Uterus (tissue), 4 donors: Measurements from ENCODE around the gene PRDM2. TPM values are rescaled to one million over a fixed set of nuclear protein-coding genes. Genes with fewer than 3 reads are reported as not detected.
"Not testable (repeated sequence)": the region's sequence is repeated elsewhere in the genome, so short reads cannot be mapped to it uniquely, and the experiment has no call there.

Experiments used
- DNase-seq, 2 donors: peaks; one replicate each; pipeline ENCODE4 v3.0.0-alpha.2; 2019 to 2020
- H3K27ac ChIP-seq, 2 donors: fragments of 200-600 bp; sonication (generic); 1 replicate in 1 of 2; 2 replicates in 1 of 2; pipeline ENCODE4 v1.5.1; 2016 to 2018
- H3K27me3 ChIP-seq, 2 donors: fragments of 200-600 bp; sonication (generic); one replicate each; pipeline ENCODE4 v1.5.1; 2018 to 2019; ENCODE audit warnings: control low read depth in 1 of 2
- H3K36me3 ChIP-seq, 2 donors: fragments of 200-600 bp; sonication (generic); one replicate each; pipeline ENCODE4 v1.5.1; 2019; ENCODE audit warnings: control low read depth in 1 of 2
- H3K4me1 ChIP-seq, 2 donors: fragments of 200-600 bp; sonication (generic); one replicate each; pipeline ENCODE4 v1.5.1; 2018 to 2019; ENCODE audit warnings: control low read depth in 1 of 2
- H3K4me3 ChIP-seq, 2 donors: fragments of 200-600 bp; sonication (generic); 1 replicate in 1 of 2; 2 replicates in 1 of 2; pipeline ENCODE4 v1.5.1; 2018 to 2019; ENCODE audit warnings: mild to moderate bottlenecking in 1 of 2
- H3K9me3 ChIP-seq, 2 donors: fragments of 200-600 bp; sonication (generic); one replicate each; pipeline ENCODE4 v1.5.1; 2019; ENCODE audit warnings: control low read depth in 1 of 2
- POLR2A ChIP-seq, 2 donors: fragments of 450-650 bp; IDR thresholded peaks; one replicate each; pipeline ENCODE4 v1.6.1; 2016; ENCODE audit warnings: antibody characterized with exemption in 2 of 2, mild to moderate bottlenecking in 1 of 2, moderate library complexity in 1 of 2
- intact Hi-C: fragments of 100-400 bp; cut with DNase I; formaldehyde crosslinking; loops from one replicate; pipeline ENCODE4 v1.15.1; 2023; ENCODE audit warnings: low total_unique reads
- total RNA-seq, 4 donors: library from RNA; depleted of rRNA in 3 of 4; stranded (reverse); fragments of >200 nt in 3 of 4; gene quantifications; one replicate each; pipeline versions ENCODE4 v1.1.0 to v1.2.4, GENCODE V29; 2014 to 2023
- TF ChIP-seq, protein P1 (sequence below), 4 experiments: fragments of 200-600 bp in 2 of 4; fragments of 450-650 bp in 2 of 4; sonication (generic) in 2 of 4; IDR thresholded peaks; one replicate each; pipeline ENCODE4 v1.5.1; 2016 to 2019; ENCODE audit warnings: antibody characterized with exemption in 4 of 4, mild to moderate bottlenecking in 2 of 4, moderate library complexity in 1 of 4
- donor health status: DM: yes; HTN: yes; CAD: no.

The PRDM2 gene
- total RNA-seq, 4 donors from 2014 or later: 13.1 to 72.8 (median 37.0) TPM

DNA sequence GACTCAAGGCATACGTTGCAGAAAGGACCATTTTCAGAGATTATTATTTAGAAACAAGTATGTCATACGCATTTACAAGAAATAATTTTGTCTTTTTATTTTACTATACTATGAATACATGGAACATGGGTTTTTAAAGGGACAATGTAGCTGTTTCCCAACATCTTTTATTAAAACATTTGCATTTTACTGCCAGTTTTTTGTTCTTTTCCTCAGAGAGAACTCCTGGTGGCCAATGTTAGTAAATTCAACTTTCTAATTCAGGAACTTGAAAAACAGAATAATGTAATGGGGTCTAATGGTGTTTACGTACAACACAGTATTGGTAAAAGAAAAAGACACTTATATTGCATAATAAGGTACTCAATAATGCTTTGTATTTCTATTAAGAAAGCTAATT, 14.9 kb downstream of the PRDM2 start:
- no peaks in the 10 kb centered on the region for H3K36me3 ChIP-seq
- H3K27me3 ChIP-seq: no peaks in the 10 kb centered on the region
- H3K4me1 ChIP-seq: no peaks in the 10 kb centered on the region
- no peak overlapping the region for H3K27ac ChIP-seq
- no peak overlapping the region for H3K4me3 ChIP-seq
- DNase-seq: no peak
- intact Hi-C loops: no loop called here
- TF ChIP-seq, protein P1, sequence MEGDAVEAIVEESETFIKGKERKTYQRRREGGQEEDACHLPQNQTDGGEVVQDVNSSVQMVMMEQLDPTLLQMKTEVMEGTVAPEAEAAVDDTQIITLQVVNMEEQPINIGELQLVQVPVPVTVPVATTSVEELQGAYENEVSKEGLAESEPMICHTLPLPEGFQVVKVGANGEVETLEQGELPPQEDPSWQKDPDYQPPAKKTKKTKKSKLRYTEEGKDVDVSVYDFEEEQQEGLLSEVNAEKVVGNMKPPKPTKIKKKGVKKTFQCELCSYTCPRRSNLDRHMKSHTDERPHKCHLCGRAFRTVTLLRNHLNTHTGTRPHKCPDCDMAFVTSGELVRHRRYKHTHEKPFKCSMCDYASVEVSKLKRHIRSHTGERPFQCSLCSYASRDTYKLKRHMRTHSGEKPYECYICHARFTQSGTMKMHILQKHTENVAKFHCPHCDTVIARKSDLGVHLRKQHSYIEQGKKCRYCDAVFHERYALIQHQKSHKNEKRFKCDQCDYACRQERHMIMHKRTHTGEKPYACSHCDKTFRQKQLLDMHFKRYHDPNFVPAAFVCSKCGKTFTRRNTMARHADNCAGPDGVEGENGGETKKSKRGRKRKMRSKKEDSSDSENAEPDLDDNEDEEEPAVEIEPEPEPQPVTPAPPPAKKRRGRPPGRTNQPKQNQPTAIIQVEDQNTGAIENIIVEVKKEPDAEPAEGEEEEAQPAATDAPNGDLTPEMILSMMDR (IDR thresholded peaks at IDR 0.05): no peak
- TF ChIP-seq POLR2A (IDR thresholded peaks at IDR 0.05): no peak
- H3K9me3 ChIP-seq: no peaks in the 10 kb centered on the region

DNA sequence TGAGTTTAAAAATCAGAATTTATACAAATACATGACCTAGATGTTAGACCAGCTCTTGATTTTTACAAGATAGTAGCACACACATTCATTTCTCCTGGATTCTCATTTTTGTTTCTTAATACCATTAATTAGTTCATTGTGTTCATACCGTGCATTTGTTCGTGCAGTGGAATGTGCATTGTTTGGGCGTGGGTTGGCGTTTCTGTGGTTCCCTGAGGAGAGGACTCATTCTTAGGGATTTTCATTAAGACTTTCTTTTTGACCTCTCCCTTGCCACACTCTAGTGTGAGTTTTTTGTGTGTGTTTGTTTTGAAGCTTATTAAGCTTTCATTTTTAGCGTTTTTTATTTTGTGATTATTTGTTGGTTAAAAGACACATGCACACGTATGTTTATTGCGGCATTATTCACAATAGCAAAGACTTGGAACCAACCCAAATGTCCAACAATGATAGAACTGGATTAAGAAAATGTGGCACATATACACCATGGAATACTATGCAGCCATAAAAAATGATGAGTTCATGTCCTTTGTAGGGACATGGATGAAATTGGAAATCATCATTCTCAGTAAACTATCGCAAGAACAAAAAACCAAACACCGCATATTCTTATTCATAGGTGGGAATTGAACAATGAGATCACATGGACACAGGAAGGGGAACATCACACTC, 15.8 kb downstream of the PRDM2 start:
- intact Hi-C loops, H3K4me3 ChIP-seq, H3K4me1 ChIP-seq, H3K9me3 ChIP-seq, H3K36me3 ChIP-seq, H3K27ac ChIP-seq, H3K27me3 ChIP-seq, DNase-seq: not testable (repeated sequence)

DNA sequence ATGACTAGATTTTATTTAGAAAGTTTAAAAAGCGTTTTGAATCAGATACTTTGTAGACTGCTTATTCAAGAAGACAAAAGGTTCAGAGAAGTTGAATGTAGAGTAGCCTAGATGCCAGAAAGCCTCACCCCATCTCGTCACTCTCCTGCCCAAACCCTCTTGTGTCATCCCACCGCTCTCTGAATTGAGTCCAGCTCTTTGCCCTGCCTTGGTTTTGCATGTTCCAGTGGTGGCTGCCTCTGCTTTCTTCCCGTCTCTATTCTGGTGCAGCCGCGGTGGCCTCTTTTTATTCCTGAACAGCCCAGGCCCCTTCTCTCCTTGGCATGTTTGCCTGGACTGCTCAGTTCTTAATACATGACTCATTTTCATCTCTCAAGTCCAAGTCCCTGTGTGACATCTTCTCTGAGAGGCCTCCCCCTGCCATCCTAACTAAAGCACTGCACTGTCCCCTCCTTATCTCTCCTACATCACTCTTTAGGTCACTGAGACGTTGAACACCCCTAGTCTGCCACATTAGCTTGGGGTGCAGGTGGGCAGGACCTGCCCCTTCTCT, 22.9 kb downstream of the PRDM2 start:
- intact Hi-C loops: no loop called here
- DNase-seq: no peak
- H3K27me3 ChIP-seq: no peaks in the 10 kb centered on the region
- H3K27ac ChIP-seq: no peak overlapping the region
- H3K36me3 ChIP-seq: no peaks in the 10 kb centered on the region
- no peak for TF ChIP-seq POLR2A (IDR thresholded peaks at IDR 0.05)
- TF ChIP-seq, protein P1 (IDR thresholded peaks at IDR 0.05): no peak
- no peak overlapping the region for H3K4me3 ChIP-seq
- no peaks in the 10 kb centered on the region for H3K4me1 ChIP-seq
- no peaks in the 10 kb centered on the region for H3K9me3 ChIP-seq

DNA sequence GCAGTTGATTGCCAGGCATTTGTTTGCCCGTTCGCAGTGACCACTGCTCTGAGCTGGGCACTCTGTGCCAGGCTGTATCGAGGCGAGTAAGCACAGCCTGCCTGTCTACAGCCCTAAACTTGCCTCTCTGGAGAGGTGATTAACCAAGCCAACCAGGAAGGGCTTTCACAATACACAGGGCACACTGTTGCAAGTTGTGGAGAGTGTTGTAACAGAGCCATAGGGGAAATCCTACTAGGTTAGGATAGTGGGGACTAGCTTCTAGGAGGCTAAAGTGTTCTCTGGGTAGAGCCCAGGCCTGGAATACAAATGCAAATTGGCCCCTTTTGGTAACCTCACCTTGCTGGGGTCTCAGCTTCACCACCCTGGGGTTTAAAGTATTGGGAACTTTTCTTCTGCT, 23.8 kb downstream of the PRDM2 start:
- H3K9me3 ChIP-seq: no peaks in the 10 kb centered on the region
- no peaks in the 10 kb centered on the region for H3K4me1 ChIP-seq
- no peak overlapping the region for H3K27ac ChIP-seq
- DNase-seq: no peak
- TF ChIP-seq, protein P1 (IDR thresholded peaks at IDR 0.05): no peak
- TF ChIP-seq POLR2A (IDR thresholded peaks at IDR 0.05): no peak
- H3K36me3 ChIP-seq: no peaks in the 10 kb centered on the region
- no peaks in the 10 kb centered on the region for H3K27me3 ChIP-seq
- H3K4me3 ChIP-seq: no peak overlapping the region
- intact Hi-C loops: no loop called here

DNA sequence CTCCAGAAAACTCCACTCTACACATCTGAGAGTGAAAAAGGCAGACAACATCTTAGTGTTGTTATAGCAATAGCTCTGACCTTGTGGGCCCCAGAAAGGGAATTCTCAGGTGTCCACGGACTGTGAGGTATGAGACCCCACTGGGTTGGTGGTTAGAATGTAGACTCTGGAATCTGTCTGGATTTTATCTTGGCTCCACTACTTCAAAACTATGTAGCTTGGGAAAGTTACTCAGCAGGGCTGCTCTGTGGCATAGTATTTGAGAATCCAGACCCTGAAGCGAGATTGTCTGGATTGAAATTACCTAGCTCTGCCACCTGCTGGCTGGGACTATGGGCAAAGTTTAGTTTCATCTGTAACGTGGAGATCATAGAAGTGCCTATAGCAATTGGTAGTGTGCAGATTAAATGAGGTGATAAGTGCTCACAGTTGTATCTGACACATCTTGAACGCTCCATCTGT, 25.8 kb downstream of the PRDM2 start:
- intact Hi-C loops: no loop called here
- no peaks in the 10 kb centered on the region for H3K36me3 ChIP-seq
- DNase-seq: no peak
- no peak for TF ChIP-seq POLR2A (IDR thresholded peaks at IDR 0.05)
- TF ChIP-seq, protein P1 (IDR thresholded peaks at IDR 0.05): no peak
- no peak overlapping the region for H3K4me3 ChIP-seq
- no peak overlapping the region for H3K27ac ChIP-seq
- no peaks in the 10 kb centered on the region for H3K27me3 ChIP-seq
- no peaks in the 10 kb centered on the region for H3K4me1 ChIP-seq
- H3K9me3 ChIP-seq: no peaks in the 10 kb centered on the region
